ENCODE results near the gene MAP3K21.

The MAP3K21 gene

DNA sequence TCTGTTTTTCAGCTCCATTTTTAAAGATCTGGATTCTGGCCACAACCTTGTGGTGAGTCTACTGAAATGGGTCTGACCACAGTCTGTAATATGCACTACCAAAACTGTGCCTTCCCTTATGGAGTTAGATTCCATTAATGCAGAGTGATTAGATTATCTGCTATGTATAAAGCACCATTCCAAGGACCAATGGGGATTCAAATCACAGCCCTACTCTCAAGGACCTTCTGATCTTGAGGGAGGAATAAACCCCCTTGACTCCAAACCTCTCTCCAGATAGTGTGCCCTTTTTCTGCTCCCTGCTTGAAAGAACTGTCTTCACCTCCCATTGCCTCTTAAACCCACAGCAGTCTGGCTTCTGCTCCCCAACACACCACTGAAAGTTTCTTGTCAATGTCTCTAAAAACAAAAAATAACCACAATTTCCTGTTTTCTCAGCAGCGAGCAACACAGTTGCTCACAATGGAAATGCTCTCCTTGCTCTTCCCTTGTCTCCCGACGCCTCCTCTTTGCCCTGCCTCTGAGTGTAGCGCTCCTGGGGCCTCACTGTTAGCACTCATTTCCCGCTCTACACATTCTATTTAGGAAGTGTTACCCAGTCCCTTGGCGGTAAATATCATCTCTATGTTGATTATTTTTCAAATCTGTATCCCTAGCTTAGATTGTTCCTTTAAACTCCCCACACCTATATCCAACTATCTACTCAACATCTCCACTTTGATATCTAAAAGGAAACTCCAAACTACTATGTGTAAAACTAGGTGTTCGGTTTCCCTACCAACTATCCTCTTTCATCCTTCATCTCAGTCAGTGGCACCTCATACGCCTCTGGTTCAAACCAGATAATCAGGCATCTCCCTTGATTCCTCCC, 45.6 kb upstream of the MAP3K21 start:
- DNase-seq: peak; percentile 84
- Histone ChIP-seq H3K4me3 (ENCODE audit: low read length) (no peak overlapping the region), H3K27ac (ENCODE audit: low read length) (peak overlapping the region; percentile 31; the same call in 1 of the 2 replicates), H3K4me1 (ENCODE audit: low read length) (peaks cover 21% of the 10 kb centered on the region), H3K36me3 (replicated peaks; ENCODE audit: insufficient read depth, low read length) (no peaks in the 10 kb centered on the region), H3K9me3 (replicated peaks; ENCODE audit: insufficient read depth, low read length) (no peaks in the 10 kb centered on the region), H3K4me2 (ENCODE audit: low read depth, low read length) (peak overlapping the region; percentile 47), H3K9ac (ENCODE audit: low read length) (no peak overlapping the region), H2AFZ (ENCODE audit: low read length) (no peak overlapping the region), H3K9me2 (replicated peaks; ENCODE audit: insufficient read depth, low read length) (no peaks in the 10 kb centered on the region), H3F3A (ENCODE audit: insufficient read depth, low read length) (peaks cover 16% of the 10 kb centered on the region), H3K79me2 (ENCODE audit: low read length) (peaks cover 20% of the 10 kb centered on the region), H4K20me1 (ENCODE audit: insufficient read depth, low read length) (no peaks in the 10 kb centered on the region), H3K27me3 (replicated peaks; ENCODE audit: insufficient read depth, low read length) (no peaks in the 10 kb centered on the region)
- TF ChIP-seq, protein P1, sequence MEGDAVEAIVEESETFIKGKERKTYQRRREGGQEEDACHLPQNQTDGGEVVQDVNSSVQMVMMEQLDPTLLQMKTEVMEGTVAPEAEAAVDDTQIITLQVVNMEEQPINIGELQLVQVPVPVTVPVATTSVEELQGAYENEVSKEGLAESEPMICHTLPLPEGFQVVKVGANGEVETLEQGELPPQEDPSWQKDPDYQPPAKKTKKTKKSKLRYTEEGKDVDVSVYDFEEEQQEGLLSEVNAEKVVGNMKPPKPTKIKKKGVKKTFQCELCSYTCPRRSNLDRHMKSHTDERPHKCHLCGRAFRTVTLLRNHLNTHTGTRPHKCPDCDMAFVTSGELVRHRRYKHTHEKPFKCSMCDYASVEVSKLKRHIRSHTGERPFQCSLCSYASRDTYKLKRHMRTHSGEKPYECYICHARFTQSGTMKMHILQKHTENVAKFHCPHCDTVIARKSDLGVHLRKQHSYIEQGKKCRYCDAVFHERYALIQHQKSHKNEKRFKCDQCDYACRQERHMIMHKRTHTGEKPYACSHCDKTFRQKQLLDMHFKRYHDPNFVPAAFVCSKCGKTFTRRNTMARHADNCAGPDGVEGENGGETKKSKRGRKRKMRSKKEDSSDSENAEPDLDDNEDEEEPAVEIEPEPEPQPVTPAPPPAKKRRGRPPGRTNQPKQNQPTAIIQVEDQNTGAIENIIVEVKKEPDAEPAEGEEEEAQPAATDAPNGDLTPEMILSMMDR (IDR thresholded peaks at IDR 0.05; ENCODE audit: low read length): no peak
- TF ChIP-seq EZH2 (optimal IDR thresholded peaks at IDR 0.05; ENCODE audit: low read depth, low read length): no peak
- TF ChIP-seq EZH2phosphoT487 (IDR thresholded peaks at IDR 0.05; ENCODE audit: low read length): no peak

- no peak overlapping the region for H2AFZ ChIP-seq (ENCODE audit: low read length)
- no peak overlapping the region for H3K27ac ChIP-seq (ENCODE audit: low read length)
- no peak for DNase-seq
- peaks cover 20% of the 10 kb centered on the region for H3K79me2 ChIP-seq (ENCODE audit: low read length)
- peak overlapping the region; percentile 47 for H3K4me2 ChIP-seq (ENCODE audit: low read depth, low read length)
- peaks cover 21% of the 10 kb centered on the region for H3K4me1 ChIP-seq (ENCODE audit: low read length)
- no peaks in the 10 kb centered on the region for H3K27me3 ChIP-seq (replicated peaks; ENCODE audit: insufficient read depth, low read length)
- TF ChIP-seq, protein P1 (IDR thresholded peaks at IDR 0.05; ENCODE audit: low read length): no peak
- TF ChIP-seq EZH2phosphoT487 (IDR thresholded peaks at IDR 0.05; ENCODE audit: low read length) (no peak), EZH2 (optimal IDR thresholded peaks at IDR 0.05; ENCODE audit: low read depth, low read length) (no peak)
- no peaks in the 10 kb centered on the region for H3K9me2 ChIP-seq (replicated peaks; ENCODE audit: insufficient read depth, low read length)
- no peaks in the 10 kb centered on the region for H3K36me3 ChIP-seq (replicated peaks; ENCODE audit: insufficient read depth, low read length)
- no peak overlapping the region for H3K4me3 ChIP-seq (ENCODE audit: low read length)
- H3F3A ChIP-seq (ENCODE audit: insufficient read depth, low read length): peaks cover 16% of the 10 kb centered on the region
- H3K9ac ChIP-seq (ENCODE audit: low read length): no peak overlapping the region
- no peaks in the 10 kb centered on the region for H4K20me1 ChIP-seq (ENCODE audit: insufficient read depth, low read length)
- no peaks in the 10 kb centered on the region for H3K9me3 ChIP-seq (replicated peaks; ENCODE audit: insufficient read depth, low read length)
Measured at GRCh38 chr1:233282582-233282886, 45.0 kb upstream of the MAP3K21 start.

DNA sequence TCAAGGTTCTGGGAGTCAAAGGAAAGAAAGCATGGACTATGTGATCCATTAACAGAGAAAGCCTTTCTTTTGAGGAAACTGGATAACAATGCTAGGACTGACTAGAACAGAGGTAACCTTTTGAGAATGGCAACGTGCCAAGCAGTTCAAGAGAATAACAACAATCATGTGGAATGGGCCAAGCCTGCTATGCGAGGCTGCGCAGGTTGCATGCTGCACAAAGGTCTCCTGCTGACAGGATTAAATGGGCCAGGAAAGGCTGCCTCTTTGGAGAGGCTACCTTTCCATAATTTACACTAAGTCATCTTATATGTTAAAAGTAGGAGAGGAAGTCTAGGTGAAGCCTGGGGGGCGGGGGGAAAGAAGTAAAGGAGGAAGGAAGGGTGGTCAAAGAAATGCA, 37.8 kb upstream of the MAP3K21 start:
- Histone ChIP-seq H3K27ac (ENCODE audit: low read length) (no peak overlapping the region), H3K4me1 (ENCODE audit: low read length) (peaks cover 5% of the 10 kb centered on the region), H3K4me2 (ENCODE audit: low read depth, low read length) (no peak overlapping the region), H2AFZ (ENCODE audit: low read length) (no peak overlapping the region), H3K36me3 (replicated peaks; ENCODE audit: insufficient read depth, low read length) (no peaks in the 10 kb centered on the region), H4K20me1 (ENCODE audit: insufficient read depth, low read length) (no peaks in the 10 kb centered on the region), H3K9ac (ENCODE audit: low read length) (no peak overlapping the region), H3K4me3 (ENCODE audit: low read length) (no peak overlapping the region), H3K9me2 (replicated peaks; ENCODE audit: insufficient read depth, low read length) (no peaks in the 10 kb centered on the region), H3K27me3 (replicated peaks; ENCODE audit: insufficient read depth, low read length) (no peaks in the 10 kb centered on the region), H3K9me3 (replicated peaks; ENCODE audit: insufficient read depth, low read length) (no peaks in the 10 kb centered on the region), H3K79me2 (ENCODE audit: low read length) (peaks cover 36% of the 10 kb centered on the region), H3F3A (ENCODE audit: insufficient read depth, low read length) (no peaks in the 10 kb centered on the region)
- DNase-seq: no peak
- TF ChIP-seq, protein P1 (IDR thresholded peaks at IDR 0.05; ENCODE audit: low read length): no peak
- TF ChIP-seq EZH2 (optimal IDR thresholded peaks at IDR 0.05; ENCODE audit: low read depth, low read length) (no peak), EZH2phosphoT487 (IDR thresholded peaks at IDR 0.05; ENCODE audit: low read length) (no peak)
